K562 (cell line): Measurements from ENCODE around the gene MGA. TPM values are rescaled to one million over a fixed set of nuclear protein-coding genes. Genes with fewer than 3 reads are reported as not detected.

Experiments
- ATAC-seq: fragments of 200-7000 bp; cut with Tn5 transposase; 3 replicates; pipeline ENCODE4 v1.9.1; 2020; ENCODE audit warnings: moderate library complexity
- Bru-seq: library from RNA; stranded (reverse); fragments of 400-500 nt; gene quantifications from one replicate; lab custom pipeline; 2021; lab: Mats Ljungman, UMichigan
- BruChase-seq, 2 experiments: library from RNA; stranded (reverse); fragments of 400-500 nt; gene quantifications; one replicate each; lab custom pipeline; 2021; lab: Mats Ljungman, UMichigan
- BruUV-seq: library from RNA; stranded (reverse); fragments of 400-500 nt; replicated peaks from 2 replicates; lab custom pipeline; 2021; lab: Mats Ljungman, UMichigan
- CTCF ChIA-PET: fragments of 300-600 bp; formaldehyde crosslinking; extraction: SDS; loops from one replicate; lab custom pipeline; 2021; ENCODE audit warnings: low intra/inter-chr PET ratio; lab: Yijun Ruan, JAX
- POLR2A ChIA-PET: fragments of 300-600, 350-650 bp; sonication (Branson Sonifier 250); formaldehyde crosslinking; extraction: SDS; loops from one replicate; lab custom pipeline; 2021; ENCODE audit warnings: antibody characterized with exemption, inconsistent platforms; lab: Yijun Ruan, JAX
- DNase-seq, 4 experiments: peaks; one replicate each; pipeline versions ENCODE4 v3.0.0 to v3.0.0-alpha.2; 2011 to 2018; ENCODE audit warnings: low spot score in 3 of 4, mixed read lengths in 3 of 4; ENCODE audit errors: extremely low read depth in 1 of 4
- FAIRE-seq: peaks from 2 replicates; lab custom pipeline; 2011; peaks lifted over from hg19 to GRCh38; lab: Jason Lieb, UNC
- H2AFZ ChIP-seq: 2 replicates; pipeline ENCODE4 v1.6.0; 2011; ENCODE audit warnings: low read depth, low read length, control low read depth, inconsistent platforms
- H3K27ac ChIP-seq: fragments of 200-600 bp; 3 replicates; pipeline ENCODE4 v1.8.0; 2011; ENCODE audit warnings: low read depth, mild to moderate bottlenecking, control low read depth, inconsistent platforms, low read length, moderate library complexity, mixed read lengths; ENCODE audit errors: extremely low read depth
- H3K27me3 ChIP-seq, 2 experiments: fragments of 300-600 bp in 1 of 2; 2 replicates in 1 of 2; 3 replicates in 1 of 2; pipeline versions ENCODE4 v1.6.0 to v1.8.0; 2011; ENCODE audit warnings: inconsistent platforms in 2 of 2, low read length in 2 of 2, mild to moderate bottlenecking in 1 of 2, mixed read lengths in 1 of 2, moderate library complexity in 1 of 2; ENCODE audit not compliant: control insufficient read depth in 2 of 2, insufficient read depth in 2 of 2
- H3K36me3 ChIP-seq: fragments of 300-600 bp; 3 replicates; pipeline ENCODE4 v1.8.0; 2011; ENCODE audit warnings: mild to moderate bottlenecking, low read length, inconsistent platforms; ENCODE audit not compliant: control insufficient read depth, insufficient read depth
- H3K4me1 ChIP-seq, 2 experiments: fragments of 200-600 bp in 1 of 2; replicated peaks in 1 of 2; 2 replicates in 1 of 2; 3 replicates in 1 of 2; pipeline versions ENCODE4 v1.5.1 to v1.8.0; 2011; ENCODE audit warnings: inconsistent platforms in 2 of 2, low read length in 2 of 2, mild to moderate bottlenecking in 1 of 2, mixed read lengths in 1 of 2, moderate library complexity in 1 of 2; ENCODE audit not compliant: control insufficient read depth in 2 of 2, insufficient read depth in 2 of 2
- H3K4me2 ChIP-seq: 2 replicates; pipeline ENCODE4 v1.6.1; 2011; ENCODE audit warnings: low read length, control low read depth, inconsistent platforms, mixed read lengths; ENCODE audit not compliant: insufficient read depth
- H3K4me3 ChIP-seq: fragments of 200-600 bp; sonication (generic), shearing (Covaris generic); 2 replicates; pipeline ENCODE4 v1.5.1; 2016; ENCODE audit warnings: control low read depth, inconsistent platforms
- H3K79me2 ChIP-seq: fragments of 200-600 bp; 3 replicates; pipeline ENCODE4 v1.8.0; 2011; ENCODE audit warnings: low read length, inconsistent platforms; ENCODE audit not compliant: control insufficient read depth, insufficient read depth
- H3K9ac ChIP-seq, 2 experiments: 2 replicates each; pipeline versions ENCODE4 v1.6.0 to v1.6.1; 2011; ENCODE audit warnings: low read depth in 2 of 2, low read length in 2 of 2, control low read depth in 1 of 2, inconsistent platforms in 1 of 2, mild to moderate bottlenecking in 1 of 2, mixed read lengths in 1 of 2; ENCODE audit not compliant: insufficient read depth in 1 of 2
- H3K9me1 ChIP-seq: one replicate; pipeline ENCODE4 v1.6.0; 2011; ENCODE audit warnings: inconsistent platforms, mild to moderate bottlenecking, low read length, moderate library complexity; ENCODE audit not compliant: control insufficient read depth, insufficient read depth
- H3K9me3 ChIP-seq: replicated peaks from 2 replicates; pipeline ENCODE4 v1.5.1; 2011; ENCODE audit warnings: low read depth, low read length, inconsistent platforms; ENCODE audit not compliant: control insufficient read depth, insufficient read depth
- H4K20me1 ChIP-seq: replicated peaks from 2 replicates; pipeline ENCODE4 v1.6.1; 2011; ENCODE audit warnings: low read length, inconsistent platforms, mixed read lengths; ENCODE audit not compliant: control insufficient read depth, insufficient read depth
- BMI1 ChIP-seq: fragments of 150-350 bp; IDR thresholded peaks from 2 replicates; pipeline ENCODE4 v1.6.1; 2014; ENCODE audit warnings: low read length
- HDAC1 ChIP-seq, 2 experiments: fragments of 450-650 bp; IDR thresholded peaks; 2 replicates each; pipeline ENCODE4 v1.6.1; 2016 to 2017; ENCODE audit warnings: inconsistent platforms in 1 of 2, mild to moderate bottlenecking in 1 of 2, moderate library complexity in 1 of 2
- HLTF ChIP-seq: fragments of 450-650 bp; IDR thresholded peaks from 2 replicates; pipeline ENCODE4 v1.6.1; 2016
- HOMEZ ChIP-seq: fragments of 250-450 bp; sonication (Bioruptor Pico); IDR thresholded peaks from 2 replicates; pipeline ENCODE4 v1.4.0; 2020; ENCODE audit warnings: mild to moderate bottlenecking, moderate library complexity
- KHSRP ChIP-seq: fragments of 450-650 bp; IDR thresholded peaks from 2 replicates; pipeline ENCODE4 v1.6.1; 2017
- NFYB ChIP-seq: IDR thresholded peaks from 2 replicates; pipeline ENCODE4 v1.6.1; 2011; ENCODE audit warnings: mild to moderate bottlenecking, moderate library complexity; ENCODE audit not compliant: insufficient read length; ENCODE audit errors: extremely low read depth
- PATZ1 ChIP-seq: fragments of 250-450 bp; sonication (Bioruptor Pico); IDR thresholded peaks from 2 replicates; pipeline ENCODE4 v1.5.0; 2020; ENCODE audit warnings: mild to moderate bottlenecking, borderline replicate concordance
- RBM14 ChIP-seq: fragments of 200-400 bp; formaldehyde crosslinking; IDR thresholded peaks from 2 replicates; pipeline ENCODE4 v1.6.1; 2018; ENCODE audit warnings: low read depth, mild to moderate bottlenecking, low read length, moderate library complexity, borderline replicate concordance; ENCODE audit not compliant: insufficient read depth
- SAP30 ChIP-seq: fragments of 200-600 bp; sonication (generic); IDR thresholded peaks from 2 replicates; pipeline ENCODE4 v1.6.1; 2012; ENCODE audit warnings: borderline replicate concordance, low read depth, mild to moderate bottlenecking, moderate library complexity, low read length, control low read depth, inconsistent platforms; ENCODE audit not compliant: insufficient read depth, poor library complexity, severe bottlenecking
- SRSF9 ChIP-seq: fragments of 200-400 bp; formaldehyde crosslinking; IDR thresholded peaks from 2 replicates; pipeline ENCODE4 v1.6.1; 2017; ENCODE audit warnings: low read depth, low read length, borderline replicate concordance
- ZNF717 ChIP-seq: fragments of 250-450 bp; sonication (Bioruptor Pico); IDR thresholded peaks from 2 replicates; pipeline ENCODE4 v1.5.0; 2021
- WGBS: fragments of 100-300 bp; shearing (Covaris generic); methylation state at CpG from one replicate; pipeline ENCODE4 v1.1.6; 2016; ENCODE audit warnings: low coverage, mixed read lengths; ENCODE audit not compliant: insufficient coverage; ENCODE audit errors: missing lambda C conversion rate; 5-methylcytosine and 5-hydroxymethylcytosine counted together
- in situ Hi-C: fragments of 300-500 bp; cut with MboI; formaldehyde crosslinking; loops from 4 replicates; pipeline ENCODE4 v1.15.0; 2018; ENCODE audit warnings: inconsistent platforms, mixed read lengths
- intact Hi-C: fragments of 100-400 bp; cut with micrococcal nuclease; formaldehyde crosslinking; loops from 2 replicates; pipeline ENCODE4 v1.14.2; 2022
- long read RNA-seq, 3 experiments: library from polyadenylated mRNA in 2 of 3; library from RNA in 1 of 3; unstranded in 2 of 3; stranded (forward) in 1 of 3; transcript quantifications; one replicate each; pipeline ENCODE4 v2.0.0, GENCODE V29; 2019 to 2022
- polyA minus RNA-seq, 3 experiments: library from RNA; depleted of rRNA, polyadenylated mRNA; stranded (reverse); fragments of >200 nt; gene quantifications; 2 replicates each; pipeline ENCODE4 v1.2.3, GENCODE V29; 2011
- polyA plus RNA-seq, 8 experiments: library from polyadenylated mRNA; depleted of rRNA in 4 of 8; stranded (reverse) in 5 of 8; unstranded in 3 of 8; fragments of >200 nt; fragmentation: Nextera tagmentation in 2 of 8; fragmentation: Illumina TruSeq in 1 of 8; extraction: Ambion mirVana in 2 of 8; extraction: Trizol in 1 of 8; gene quantifications; 2 replicates each; pipeline versions ENCODE4 v1.2.1 to v1.2.3, GENCODE V29; 2011 to 2014; ENCODE audit warnings: inconsistent platforms in 1 of 8, missing spikeins in 1 of 8
- total RNA-seq, 7 experiments: library from RNA; depleted of rRNA in 6 of 7; stranded (reverse); fragments of >200 nt in 6 of 7; fragmentation: Illumina TruSeq in 2 of 7; extraction: Trizol in 2 of 7; gene quantifications; 2 replicates each; pipeline versions ENCODE4 v1.2.1 to v1.2.3, GENCODE V29; 2011 to 2021; ENCODE audit warnings: low replicate concordance in 1 of 7

Gene MGA
- total RNA-seq (2011; cell fraction: chromatin; rRNA removed; ENCODE audit: low replicate concordance), result 68.6 and 206 TPM in 2 replicates
- 29.5 and 38.4 TPM in 2 replicates for total RNA-seq (2011; cell fraction: nucleolus; rRNA removed)
- 68.1 and 97.3 TPM in 2 replicates for total RNA-seq (2011; cell fraction: nucleoplasm; rRNA removed)
- total RNA-seq (2014; rRNA removed), result 23.0 and 23.9 TPM in 2 replicates
- 56.1 and 59.4 TPM in 2 replicates for total RNA-seq (2014; rRNA removed; fragmentation: Illumina TruSeq; extraction: Trizol)
- total RNA-seq (2015; rRNA removed; fragmentation: Illumina TruSeq; extraction: Trizol), result 44.8 and 47.5 TPM in 2 replicates
- total RNA-seq (2021), result 43.3 and 45.3 TPM in 2 replicates
- 15.1 and 18.2 TPM in 2 replicates for polyA plus RNA-seq (2011; rRNA removed)
- 7.3 and 9.3 TPM in 2 replicates for polyA plus RNA-seq (2011; cell fraction: cytosol; rRNA removed)
- polyA plus RNA-seq (2011; cell fraction: nucleus; rRNA removed), result 18.7 and 21.6 TPM in 2 replicates
- 10.1 and 11.9 TPM in 2 replicates for polyA plus RNA-seq (2012)
- polyA plus RNA-seq (2014; fragmentation: Illumina TruSeq; extraction: Trizol), result 15.4 and 21.1 TPM in 2 replicates
- polyA plus RNA-seq (2014; fragmentation: Nextera tagmentation; extraction: Ambion mirVana), result 1 to 10 TPM; 4.7 to 4.8 TPM
- 8.9 and 9.7 TPM in 2 replicates for polyA plus RNA-seq (2014; rRNA removed)
- polyA minus RNA-seq (2011; rRNA and poly(A)+ RNA removed), result 132 and 175 TPM in 2 replicates
- polyA minus RNA-seq (2011; cell fraction: cytosol; rRNA and poly(A)+ RNA removed), result 41.2 and 42.2 TPM in 2 replicates
- polyA minus RNA-seq (2011; cell fraction: nucleus; rRNA and poly(A)+ RNA removed), result 26.8 and 59.2 TPM in 2 replicates
- Bru-seq, nascent RNA, result percentile 81 among the genes with signal in this experiment
- percentile 84 among the genes with signal in this experiment for BruChase-seq, experiment 1, labeled RNA remaining after a 2-hour chase
- BruChase-seq, experiment 2, labeled RNA remaining after a 6-hour chase, result percentile 85 among the genes with signal in this experiment
- long read RNA-seq, experiment 1, transcript MGA-208 (9 exons, 3,439 nt), result major isoform, 11 of 42 reads
- long read RNA-seq, experiment 1, partial matches to known transcripts, result 9 of 42 reads
- long read RNA-seq, experiment 1, other reads (novel, unspliced or antisense), result 21 of 42 reads
- long read RNA-seq, experiment 2, partial matches to known transcripts, result 3 of 11 reads
- long read RNA-seq, experiment 2, other reads (novel, unspliced or antisense), result 8 of 11 reads
- long read RNA-seq, experiment 3, partial matches to known transcripts, result 0 of 8 reads
- long read RNA-seq, experiment 3, other reads (novel, unspliced or antisense), result 7 of 8 reads

- DNase-seq (peak; percentile 91 to 97 (median 94)), FAIRE-seq (peak; percentile 80), ATAC-seq (peak; percentile 92)
- TSS peak; percentile 52 for BruUV-seq
- Histone ChIP-seq H4K20me1 (no peaks in the 10 kb centered on the region; the same call in none of the 2 replicates), H2AFZ (peak within 1 kb of the TSS; percentile 96), H3K36me3 (no peaks in the 10 kb centered on the region), H3K4me3 (peak within 1 kb of the TSS; percentile 51), H3K79me2 (peaks cover 49% of the 10 kb centered on the region), H3K9me3 (no peaks in the 10 kb centered on the region; the same call in 1 of the 2 replicates), H3K4me2 (peak within 1 kb of the TSS; percentile 98), H3K4me1 (peaks cover 18 to 26% of the 10 kb centered on the region in 2 experiments), H3K27ac (peak within 1 kb of the TSS; percentile 95), H3K27me3 (no peaks in the 10 kb centered on the region), H3K9ac (peak within 1 kb of the TSS; percentile 91 to 92), H3K9me1 (no peaks in the 10 kb centered on the region)
- intact Hi-C loops (loop anchor here (2.0 to 10.0 kb wide), 3 partner anchors 58 to 196 kb away; no protein-coding TSS in a partner anchor), in situ Hi-C loops (no loop called here)
- ChIA-PET CTCF (no interaction called here), POLR2A (interaction anchor here (0.6 to 4.4 kb wide), 18 partner anchors 11 to 707 kb away, joined by 3 to 30 read pairs (median 3); partner anchors contain the start of gene CHAC1)
- under 1% methylated on average over 82 of the region's 93 CpGs for WGBS
- TF ChIP-seq RBM14 (no peak), HLTF (no peak), NFYB (no peak), KHSRP (no peak), SRSF9 (no peak), PATZ1 (CRISPR knock-in tag) (0 out of 2 replicates have a peak, but pooled peaks have one; percentile 52), SAP30 (peak; percentile 47), ZNF717 (CRISPR knock-in tag) (no peak), HOMEZ (no peak; the same call in 1 of the 2 replicates), BMI1 (no peak), HDAC1 (IDR thresholded peaks at IDR 0.05) (peak in 1 of 2 experiments; percentile 88; a peak in 1 of 4 replicates)
Measured at GRCh38 chr15:41660235-41661077, at the start of gene MGA. Gene MGA, plus strand, starts transcription at chr15:41660405.
